DND-41 (cell line): Measurements from ENCODE around the gene KCP.

Experiments
- CTCF ChIP-seq: IDR thresholded peaks from 2 replicates; pipeline ENCODE4 v1.5.1; 2012; ENCODE audit warnings: borderline replicate concordance, low read length, moderate library complexity, mild to moderate bottlenecking; ENCODE audit not compliant: poor library complexity, severe bottlenecking; ENCODE audit errors: extremely low read depth
- EZH2 ChIP-seq: IDR thresholded peaks from 3 replicates; pipeline ENCODE4 v1.6.1; 2012; ENCODE audit warnings: borderline replicate concordance, low read depth, mild to moderate bottlenecking, moderate library complexity, low read length, inconsistent platforms; ENCODE audit not compliant: severe bottlenecking

GRCh38 chr7:128918016-128918665 is 7.6 kb upstream of the KCP start:
- TF ChIP-seq EZH2 = no peak
- TF ChIP-seq CTCF = no peak
